Stimulated activated CD4-positive, alpha-beta T cell treated with anti-CD3 and anti-CD28 coated beads, Interleukin-4, amount 100 ng/mL, for 4 hours (primary cell): Measurements from ENCODE around the gene HIBADH.
"Not testable (repeated sequence)": the region's sequence is repeated elsewhere in the genome, so short reads cannot be mapped to it uniquely, and the experiment has no call there.

Experiments used
- DNase-seq, 2 experiments: peaks; one replicate each; pipeline ENCODE4 v3.0.0-alpha.2; 2020

Gene HIBADH

GRCh38 chr7:27678617-27679260, 16.1 kb upstream of the HIBADH start:
- DNase-seq: no peak

GRCh38 chr7:27677912-27678612, 15.4 kb upstream of the HIBADH start:
- DNase-seq: no peak

GRCh38 chr7:27674126-27674525, 11.4 kb upstream of the HIBADH start:
- not testable (repeated sequence) for DNase-seq

GRCh38 chr7:27671675-27672074, 9.0 kb upstream of the HIBADH start:
- no peak for DNase-seq

GRCh38 chr7:27670676-27671075, 8.0 kb upstream of the HIBADH start:
- DNase-seq: no peak

GRCh38 chr7:27670177-27670576, 7.5 kb upstream of the HIBADH start:
- no peak for DNase-seq

GRCh38 chr7:27665531-27665930, 2.8 kb upstream of the HIBADH start:
- DNase-seq: no peak

- DNase-seq: no peak
Measured at GRCh38 chr7:27663989-27664331, 1.3 kb upstream of the HIBADH start.

GRCh38 chr7:27661811-27662489, 733 bp downstream of the HIBADH start:
- DNase-seq: peak in 1 of 2 experiments; percentile 18

- no peak for DNase-seq
Measured at GRCh38 chr7:27656724-27657123, 6.0 kb downstream of the HIBADH start.

GRCh38 chr7:27655184-27655583, 7.5 kb downstream of the HIBADH start:
- no peak for DNase-seq

- DNase-seq: no peak
Measured at GRCh38 chr7:27652518-27652917, 10.2 kb downstream of the HIBADH start.

- no peak for DNase-seq
Measured at GRCh38 chr7:27651702-27652101, 11.0 kb downstream of the HIBADH start.

GRCh38 chr7:27650283-27650682, 12.4 kb downstream of the HIBADH start:
- DNase-seq: no peak

- DNase-seq: no peak
Measured at GRCh38 chr7:27647489-27647888, 15.2 kb downstream of the HIBADH start.

- no peak for DNase-seq
Measured at GRCh38 chr7:27647046-27647445, 15.6 kb downstream of the HIBADH start.

- no peak for DNase-seq
Measured at GRCh38 chr7:27642271-27642670, 20.4 kb downstream of the HIBADH start.

GRCh38 chr7:27641581-27642230, 21.0 kb downstream of the HIBADH start:
- DNase-seq: no peak

- no peak for DNase-seq
Measured at GRCh38 chr7:27640884-27641574, 21.7 kb downstream of the HIBADH start.

- no peak for DNase-seq
Measured at GRCh38 chr7:27639851-27640250, 22.8 kb downstream of the HIBADH start.

GRCh38 chr7:27639048-27639447, 23.6 kb downstream of the HIBADH start:
- not testable (repeated sequence) for DNase-seq

- no peak for DNase-seq
Measured at GRCh38 chr7:27636326-27637006, 26.2 kb downstream of the HIBADH start.
